ENCODE data around the gene PPP3CA. TPM values are rescaled to one million over a fixed set of nuclear protein-coding genes. Genes with fewer than 3 reads are reported as not detected.

PPP3CA gene
- total and polyA plus RNA-seq, 2 of the 13 experiments (the other 11 are each of a cell fraction or from before 2014, with no cell fraction given): 4.8 to 13.2 TPM

- TF ChIP-seq SOX13 (IDR thresholded peaks at IDR 0.05) (no peak), SOX13 (CRISPR knock-in tag; conservative IDR thresholded peaks at IDR 0.05 in 1 of 2, IDR thresholded peaks at IDR 0.05 in 1 of 2) (peak in 1 of 2 experiments; percentile 73; a peak in 2 of 4 replicates), ZBTB7A (CRISPR knock-in tag; IDR thresholded peaks at IDR 0.05) (no peak), RFX3 (CRISPR knock-in tag; IDR thresholded peaks at IDR 0.05) (no peak), THAP7 (CRISPR knock-in tag; IDR thresholded peaks at IDR 0.05) (no peak), PHB2 (IDR thresholded peaks at IDR 0.05; ENCODE audit: partially characterized antibody) (no peak), NFRKB (IDR thresholded peaks at IDR 0.05) (no peak), ZNF616 (CRISPR knock-in tag; IDR thresholded peaks at IDR 0.05; ENCODE audit: low read depth) (no peak), ZNF235 (CRISPR knock-in tag; IDR thresholded peaks at IDR 0.05; ENCODE audit: borderline replicate concordance) (no peak), EEA1 (CRISPR knock-in tag; IDR thresholded peaks at IDR 0.05; ENCODE audit: borderline replicate concordance) (no peak), ZNF552 (CRISPR knock-in tag; IDR thresholded peaks at IDR 0.05; ENCODE audit: borderline replicate concordance) (no peak), ZKSCAN1 (IDR thresholded peaks at IDR 0.05; ENCODE audit: low read length) (no peak), MEIS2 (CRISPR knock-in tag; IDR thresholded peaks at IDR 0.05) (no peak), PRMT3 (CRISPR knock-in tag; IDR thresholded peaks at IDR 0.05; ENCODE audit: borderline replicate concordance, low read depth) (no peak), ZNF432 (CRISPR knock-in tag; IDR thresholded peaks at IDR 0.05; ENCODE audit: borderline replicate concordance) (no peak), ZNF367 (CRISPR knock-in tag; IDR thresholded peaks at IDR 0.05; ENCODE audit: borderline replicate concordance) (no peak), RFX5 (IDR thresholded peaks at IDR 0.05; ENCODE audit: low read depth, low read length) (no peak), RFX1 (IDR thresholded peaks at IDR 0.05) (no peak), TAF1 (CRISPR knock-in tag; IDR thresholded peaks at IDR 0.05) (no peak), PBX3 (CRISPR knock-in tag; IDR thresholded peaks at IDR 0.05; ENCODE audit: borderline replicate concordance) (no peak), ZNF343 (CRISPR knock-in tag; IDR thresholded peaks at IDR 0.05) (no peak)
Measured at GRCh38 chr4:101169044-101170014, 178.0 kb downstream of the PPP3CA start (continued).
